Activated CD4-positive, alpha-beta T cell treated with anti-CD3 and anti-CD28 coated beads, Interleukin-2, amount 10 ng/mL, durations not matched to agents 7 days and 5 days (primary cell): ENCODE measurements around the gene RNF123. TPM values are rescaled to one million over a fixed set of nuclear protein-coding genes. Genes with fewer than 3 reads are reported as not detected.
"Not testable (repeated sequence)": the region's sequence is repeated elsewhere in the genome, so short reads cannot be mapped to it uniquely, and the experiment has no call there.

Experiments
- CTCF ChIA-PET: fragments of 350-600 bp; sonication (Branson Sonifier 250); formaldehyde crosslinking; loops from one replicate; lab custom pipeline; 2021; ENCODE audit warnings: antibody characterized with exemption; lab: Charles Lee
- POLR2A ChIA-PET: fragments of 350-600 bp; sonication (Branson Sonifier 250); formaldehyde crosslinking; loops from one replicate; lab custom pipeline; 2021; ENCODE audit warnings: antibody characterized with exemption; lab: Charles Lee
- DNase-seq: peaks from one replicate; pipeline ENCODE4 v3.0.0-alpha.2; 2020
- H3K27ac Mint-ChIP-seq: one replicate; pipeline ENCODE4 v1.8.0; 2021; ENCODE audit warnings: mild to moderate bottlenecking, moderate library complexity, mixed read lengths
- H3K27me3 Mint-ChIP-seq: one replicate; pipeline ENCODE4 v1.8.0; 2021; ENCODE audit warnings: mixed read lengths
- H3K36me3 Mint-ChIP-seq: one replicate; pipeline ENCODE4 v1.8.0; 2021; ENCODE audit warnings: low read depth, mixed read lengths
- H3K4me1 Mint-ChIP-seq: one replicate; pipeline ENCODE4 v1.8.0; 2021; ENCODE audit warnings: mixed read lengths
- H3K4me3 Mint-ChIP-seq: one replicate; pipeline ENCODE4 v1.8.0; 2021; ENCODE audit warnings: mild to moderate bottlenecking, moderate library complexity, mixed read lengths
- H3K9me3 Mint-ChIP-seq: one replicate; pipeline ENCODE4 v1.8.0; 2021; ENCODE audit warnings: mixed read lengths
- total RNA-seq, 2 experiments: library from RNA; stranded (reverse); gene quantifications; one replicate each; pipeline ENCODE4 v1.2.3, GENCODE V29; 2021

RNF123 gene
- total RNA-seq, 2 experiments from 2014 or later: 47.5 to 49.2 TPM

DNA sequence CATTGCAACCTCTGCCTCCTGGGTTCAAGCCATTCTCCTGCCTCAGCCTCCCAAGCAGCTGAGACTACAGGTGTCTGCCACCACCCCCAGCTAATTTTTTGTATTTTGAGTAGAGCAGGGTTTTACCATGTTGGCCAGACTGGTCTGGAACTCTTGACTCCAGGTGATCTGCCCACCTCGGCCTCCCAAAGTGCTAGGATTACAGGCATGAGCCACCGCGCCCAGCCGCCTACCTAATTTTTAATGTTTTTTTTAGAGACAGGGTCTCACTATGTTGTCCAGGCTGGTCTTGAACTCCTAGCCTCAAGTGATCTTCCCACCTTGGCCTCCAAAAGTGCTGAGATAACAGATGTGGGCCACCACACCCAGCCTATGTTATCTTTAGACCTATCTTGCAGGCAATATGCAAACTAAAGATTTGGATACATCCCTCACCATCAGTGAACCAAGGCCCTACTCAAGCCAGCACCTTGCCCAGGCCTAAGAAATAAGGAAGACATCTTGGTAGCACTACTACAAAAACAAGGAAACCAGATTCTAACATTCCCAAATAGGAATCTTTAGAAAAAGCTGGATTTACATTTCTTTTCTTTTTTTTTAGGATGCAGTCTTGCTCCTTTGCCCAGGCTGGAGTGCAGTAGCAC is 40.7 kb downstream of the RNF123 start:
- no peaks in the 10 kb centered on the region for H3K9me3 Mint-ChIP-seq
- peaks cover under 1% of the 10 kb centered on the region for H3K4me1 Mint-ChIP-seq
- no peak for DNase-seq
- no peak overlapping the region for H3K27ac Mint-ChIP-seq
- H3K4me3 Mint-ChIP-seq: no peak overlapping the region
- peaks cover 20% of the 10 kb centered on the region for H3K36me3 Mint-ChIP-seq
- H3K27me3 Mint-ChIP-seq: no peaks in the 10 kb centered on the region
- POLR2A ChIA-PET: interaction anchor here (0.7 kb wide), 1 partner anchor 125 kb away, joined by 5 read pairs; no protein-coding TSS in a partner anchor
- CTCF ChIA-PET: interaction anchor here (0.7 to 1.1 kb wide), 2 partner anchors 11 to 27 kb away, joined by 3 to 5 read pairs; no protein-coding TSS in a partner anchor

DNA sequence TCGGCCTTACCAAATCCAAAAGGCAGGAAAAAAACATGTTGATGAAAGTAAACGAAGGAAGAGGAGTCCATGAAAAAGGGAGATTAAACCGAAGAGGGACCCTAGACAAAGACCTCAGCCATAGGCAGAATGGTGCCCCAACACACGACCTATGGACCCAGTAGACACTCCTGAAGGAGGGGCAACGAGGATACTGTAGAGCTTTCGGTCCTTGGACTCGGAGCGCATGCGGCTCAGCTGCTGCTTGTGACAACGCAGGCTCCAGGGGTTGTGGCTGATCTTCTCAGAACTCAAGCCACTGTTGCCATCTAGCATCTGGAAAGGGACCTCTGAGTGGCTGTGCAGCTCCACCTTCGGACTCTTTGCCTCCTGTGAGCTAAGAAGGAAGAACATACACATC is 43.2 kb downstream of the RNF123 start:
- no peaks in the 10 kb centered on the region for H3K4me1 Mint-ChIP-seq
- DNase-seq: no peak
- no peaks in the 10 kb centered on the region for H3K9me3 Mint-ChIP-seq
- no peak overlapping the region for H3K4me3 Mint-ChIP-seq
- H3K36me3 Mint-ChIP-seq: peaks cover 33% of the 10 kb centered on the region
- CTCF ChIA-PET: no interaction called here
- H3K27ac Mint-ChIP-seq: no peak overlapping the region
- POLR2A ChIA-PET: no interaction called here
- H3K27me3 Mint-ChIP-seq: no peaks in the 10 kb centered on the region

DNA sequence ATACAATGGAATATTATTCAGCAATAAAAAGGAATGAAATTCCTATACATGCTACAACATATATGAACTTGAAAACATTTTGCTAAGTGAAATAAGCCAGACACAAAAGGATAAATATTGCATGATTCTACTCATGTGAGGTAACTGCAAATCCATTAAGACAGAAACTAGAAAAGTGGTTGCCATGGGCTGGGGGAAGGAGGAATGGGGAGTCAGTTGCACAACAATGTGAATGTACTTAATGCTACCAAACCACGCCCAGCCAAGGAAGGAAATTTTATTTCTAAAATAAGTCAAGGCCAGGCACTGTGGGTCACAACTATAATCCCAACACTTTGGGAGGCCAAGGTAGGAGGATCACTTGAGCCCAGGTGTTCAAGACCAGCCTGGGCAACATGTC is 44.2 kb downstream of the RNF123 start:
- Mint-ChIP-seq H3K36me3 (peaks cover 34% of the 10 kb centered on the region), H3K4me1 (peaks cover 4% of the 10 kb centered on the region), H3K27me3 (no peaks in the 10 kb centered on the region), H3K27ac (no peak overlapping the region), H3K9me3 (no peaks in the 10 kb centered on the region), H3K4me3 (no peak overlapping the region)
- no peak for DNase-seq
- CTCF ChIA-PET: no interaction called here
- POLR2A ChIA-PET: no interaction called here

DNA sequence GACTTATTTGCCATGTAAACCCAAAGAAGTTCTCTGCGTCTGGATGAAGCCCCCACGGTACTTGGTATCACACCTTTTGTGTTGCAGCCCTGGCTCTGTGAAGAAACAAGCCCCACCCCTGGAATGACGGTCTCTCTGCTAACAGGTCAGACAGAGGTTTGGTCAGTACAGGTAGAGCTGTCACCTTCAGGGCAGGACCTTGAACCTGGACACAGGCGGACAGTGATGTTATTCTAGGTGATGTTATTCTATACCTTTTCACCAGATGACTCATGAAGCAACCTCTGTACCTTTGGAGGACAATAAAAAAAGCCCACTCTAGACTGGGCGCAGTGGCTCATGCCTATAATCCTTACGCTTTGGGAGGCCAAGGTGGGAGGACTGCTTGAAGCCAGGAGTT is 45.4 kb downstream of the RNF123 start:
- Mint-ChIP-seq H3K4me3 (no peak overlapping the region), H3K9me3 (no peaks in the 10 kb centered on the region), H3K36me3 (peaks cover 38% of the 10 kb centered on the region), H3K27ac (no peak overlapping the region), H3K27me3 (no peaks in the 10 kb centered on the region), H3K4me1 (peaks cover 9% of the 10 kb centered on the region)
- DNase-seq: no peak
- ChIA-PET POLR2A (no interaction called here), CTCF (interaction anchor here (0.8 to 1.2 kb wide), 3 partner anchors 10 to 49 kb away, joined by 3 to 4 read pairs (median 3); no protein-coding TSS in a partner anchor)

DNA sequence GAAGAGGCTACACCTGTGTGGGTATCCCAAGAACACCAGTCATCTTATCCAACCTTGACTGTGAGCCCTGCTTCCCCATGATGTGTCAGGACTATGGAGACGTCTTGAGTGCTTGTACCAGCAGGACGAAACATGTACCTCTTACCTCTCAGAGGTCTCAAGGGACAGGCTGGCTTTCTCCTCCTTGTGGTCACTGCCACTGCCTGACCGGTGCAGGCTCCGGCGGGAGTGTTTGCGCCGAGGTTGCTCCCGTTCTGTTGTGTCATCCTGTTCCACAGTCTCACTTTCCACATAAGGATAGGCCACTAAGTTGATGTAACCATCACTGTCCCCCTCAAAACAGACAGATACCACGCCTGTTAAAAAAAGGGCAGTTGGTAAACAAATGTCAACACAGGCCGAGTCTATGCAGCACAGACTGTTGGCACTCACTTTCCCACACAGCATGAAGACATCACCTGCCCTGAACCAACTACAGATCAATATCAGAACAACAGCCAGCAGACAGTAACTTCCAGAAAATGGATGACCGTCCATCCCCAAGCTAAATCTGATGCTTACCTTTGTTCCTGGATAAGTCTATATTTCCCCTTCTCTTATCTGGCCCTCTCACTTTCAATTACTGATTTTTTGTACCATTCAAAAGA is 48.8 kb downstream of the RNF123 start:
- DNase-seq: no peak
- no peaks in the 10 kb centered on the region for H3K27me3 Mint-ChIP-seq
- H3K4me3 Mint-ChIP-seq: no peak overlapping the region
- peaks cover 25% of the 10 kb centered on the region for H3K36me3 Mint-ChIP-seq
- POLR2A ChIA-PET: no interaction called here
- CTCF ChIA-PET: interaction anchor here (1.0 kb wide), 1 partner anchor 285 kb away, joined by 3 read pairs; no protein-coding TSS in a partner anchor
- H3K9me3 Mint-ChIP-seq: no peaks in the 10 kb centered on the region
- H3K27ac Mint-ChIP-seq: no peak overlapping the region
- H3K4me1 Mint-ChIP-seq: peaks cover 9% of the 10 kb centered on the region

DNA sequence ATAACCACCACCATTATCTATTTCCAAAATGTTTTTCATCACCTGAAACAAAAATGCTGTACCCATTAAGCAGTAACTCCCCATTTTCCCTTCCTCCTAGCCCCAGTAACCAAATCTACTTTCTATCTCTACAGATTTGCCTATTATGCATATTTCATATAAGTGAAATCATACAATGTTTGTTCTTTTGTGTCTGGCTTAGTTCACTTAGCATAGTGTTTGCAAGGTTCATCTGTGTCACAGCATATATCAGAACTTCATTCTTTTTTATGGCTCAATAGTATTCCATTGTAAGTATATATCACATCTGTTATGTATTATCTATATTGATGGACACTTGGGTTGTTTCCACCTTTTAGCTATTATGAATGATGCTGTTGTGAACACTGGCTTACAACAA is 51.1 kb downstream of the RNF123 start:
- H3K9me3 Mint-ChIP-seq: no peaks in the 10 kb centered on the region
- H3K27me3 Mint-ChIP-seq: no peaks in the 10 kb centered on the region
- peaks cover 9% of the 10 kb centered on the region for H3K4me1 Mint-ChIP-seq
- ChIA-PET POLR2A (no interaction called here), CTCF (interaction anchor here (0.6 kb wide), 1 partner anchor 14 kb away, joined by 4 read pairs; no protein-coding TSS in a partner anchor)
- no peak overlapping the region for H3K27ac Mint-ChIP-seq
- peaks cover 28% of the 10 kb centered on the region for H3K36me3 Mint-ChIP-seq
- DNase-seq: no peak
- no peak overlapping the region for H3K4me3 Mint-ChIP-seq

DNA sequence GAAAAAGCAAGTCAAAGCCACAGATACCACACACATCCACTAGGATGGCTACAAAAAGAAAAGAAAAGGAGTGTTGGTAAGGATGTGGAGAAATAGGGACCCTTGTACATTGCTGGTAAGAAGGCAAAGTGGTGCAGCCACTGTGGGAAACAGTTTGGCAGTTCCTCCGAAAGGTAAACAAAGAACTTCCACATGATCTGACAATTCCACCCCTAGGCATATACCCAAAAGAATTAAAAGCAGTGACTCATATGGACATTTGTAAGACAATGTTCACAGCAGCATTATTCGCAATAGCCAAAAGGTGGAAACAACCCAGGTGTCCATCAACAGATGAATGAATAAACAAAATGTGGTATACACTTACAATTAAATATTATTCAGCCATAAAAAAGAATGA is 56.6 kb downstream of the RNF123 start:
- no peaks in the 10 kb centered on the region for H3K4me1 Mint-ChIP-seq
- no peaks in the 10 kb centered on the region for H3K27me3 Mint-ChIP-seq
- no peak for DNase-seq
- peaks cover 6% of the 10 kb centered on the region for H3K36me3 Mint-ChIP-seq
- no peak overlapping the region for H3K27ac Mint-ChIP-seq
- ChIA-PET POLR2A (no interaction called here), CTCF (no interaction called here)
- no peak overlapping the region for H3K4me3 Mint-ChIP-seq
- no peaks in the 10 kb centered on the region for H3K9me3 Mint-ChIP-seq

DNA sequence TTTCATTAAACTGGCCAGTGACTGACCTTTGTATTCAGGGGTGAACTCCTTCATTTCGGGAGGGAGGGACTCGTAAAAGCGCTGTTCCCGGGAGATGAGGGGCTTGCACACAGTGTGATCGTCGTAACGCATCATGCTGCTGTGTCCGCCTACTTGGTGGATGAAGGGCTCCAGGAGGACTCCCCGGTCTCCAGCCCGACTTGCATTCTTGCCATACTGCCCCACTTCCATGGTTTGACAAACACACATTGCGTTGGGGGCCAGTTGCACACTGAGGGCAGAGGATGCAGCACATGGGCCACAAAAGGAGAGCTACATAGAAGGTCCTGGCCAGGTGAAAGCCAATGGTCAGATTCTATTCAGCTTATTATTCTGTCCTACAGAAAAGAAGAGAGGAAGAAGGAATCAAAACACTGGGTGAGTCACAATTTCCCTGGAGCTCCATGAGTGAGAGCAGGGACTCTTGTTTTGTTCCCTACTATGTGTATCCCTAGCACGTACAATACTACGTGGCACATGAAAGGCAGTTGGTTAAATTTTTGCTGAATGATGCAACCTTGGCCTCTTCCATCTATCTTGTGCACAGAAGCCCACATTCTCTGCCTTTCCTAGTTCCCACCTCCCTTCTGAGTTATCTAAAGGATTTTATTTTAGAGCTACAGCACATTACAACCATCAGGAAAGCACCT is 58.6 kb downstream of the RNF123 start:
- H3K4me3 Mint-ChIP-seq: no peak overlapping the region
- H3K4me1 Mint-ChIP-seq: no peaks in the 10 kb centered on the region
- no peaks in the 10 kb centered on the region for H3K27me3 Mint-ChIP-seq
- H3K9me3 Mint-ChIP-seq: no peaks in the 10 kb centered on the region
- peaks cover 6% of the 10 kb centered on the region for H3K36me3 Mint-ChIP-seq
- DNase-seq: no peak
- POLR2A ChIA-PET: interaction anchor here (0.7 kb wide), 1 partner anchor 67 kb away, joined by 3 read pairs; no protein-coding TSS in a partner anchor
- H3K27ac Mint-ChIP-seq: no peak overlapping the region
- CTCF ChIA-PET: no interaction called here

DNA sequence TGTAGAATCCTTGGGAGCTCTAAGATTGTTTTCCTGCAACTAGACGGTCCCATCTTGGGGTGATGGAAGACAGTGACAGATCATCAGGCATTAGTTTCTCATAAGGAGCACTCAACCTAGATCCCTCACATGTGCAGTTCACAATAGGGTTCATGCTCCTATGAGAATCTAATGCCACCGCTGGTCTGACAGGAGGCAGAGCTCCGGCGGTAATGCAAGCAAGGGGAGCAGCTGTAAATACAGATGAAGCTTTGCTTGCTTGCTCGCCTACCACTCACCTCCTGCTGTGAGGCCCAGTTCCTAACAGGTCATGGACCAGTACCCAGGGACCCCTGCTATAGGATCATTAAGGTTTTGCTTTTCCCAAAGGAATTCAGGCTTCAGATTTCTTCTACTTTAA is 59.5 kb downstream of the RNF123 start:
- POLR2A ChIA-PET, DNase-seq, H3K27me3 Mint-ChIP-seq, H3K9me3 Mint-ChIP-seq, H3K4me3 Mint-ChIP-seq, H3K4me1 Mint-ChIP-seq, H3K36me3 Mint-ChIP-seq, H3K27ac Mint-ChIP-seq: not testable (repeated sequence)
- CTCF ChIA-PET: interaction anchor here (1.6 kb wide), 1 partner anchor 209 kb away, joined by 4 read pairs; no protein-coding TSS in a partner anchor

DNA sequence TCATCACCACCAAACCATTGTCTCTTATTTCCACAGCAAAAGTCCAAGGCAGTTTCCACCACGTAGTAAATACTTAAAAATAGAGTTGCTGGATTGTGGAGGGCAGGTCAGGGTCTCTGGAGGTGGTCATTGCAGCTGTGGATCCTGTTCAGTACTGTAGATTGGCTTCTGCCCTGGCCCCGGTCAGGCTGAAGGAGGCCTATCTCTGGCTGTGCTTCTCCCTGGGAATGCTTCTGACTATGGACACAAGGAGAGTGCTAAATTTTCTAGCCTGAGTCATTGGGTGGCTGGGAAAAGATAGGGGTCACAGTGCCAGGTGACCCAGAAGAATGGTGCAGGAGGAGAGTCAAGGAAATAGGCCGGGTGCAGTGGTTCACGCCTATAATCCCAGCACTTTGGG is 60.7 kb downstream of the RNF123 start:
- Mint-ChIP-seq H3K27ac (no peak overlapping the region), H3K9me3 (no peaks in the 10 kb centered on the region), H3K36me3 (peaks cover 5% of the 10 kb centered on the region), H3K4me1 (no peaks in the 10 kb centered on the region), H3K4me3 (no peak overlapping the region), H3K27me3 (no peaks in the 10 kb centered on the region)
- DNase-seq: no peak
- ChIA-PET POLR2A (no interaction called here), CTCF (interaction anchor here (1.6 kb wide), 1 partner anchor 211 kb away, joined by 4 read pairs; no protein-coding TSS in a partner anchor)

DNA sequence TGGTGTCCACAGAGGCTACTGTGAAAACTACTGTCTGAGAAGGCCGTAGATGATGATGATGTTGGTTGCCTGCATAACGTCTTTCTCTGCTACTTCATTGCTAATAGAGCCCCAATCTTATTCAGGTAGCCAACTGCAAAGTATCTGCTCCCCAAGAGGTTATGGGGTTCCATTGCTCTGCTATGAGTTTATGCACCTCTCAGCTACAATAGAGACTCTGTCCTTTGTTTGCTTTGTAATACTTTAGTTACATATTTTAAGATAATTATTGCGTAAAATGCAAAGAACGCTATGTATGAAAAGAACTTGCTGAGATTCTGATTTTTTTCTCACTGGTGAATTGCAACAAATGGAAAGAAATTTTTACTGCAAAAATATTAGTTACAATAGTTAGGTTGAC is 62.1 kb downstream of the RNF123 start:
- no peak overlapping the region for H3K27ac Mint-ChIP-seq
- DNase-seq: no peak
- ChIA-PET CTCF (no interaction called here), POLR2A (no interaction called here)
- H3K4me1 Mint-ChIP-seq: no peaks in the 10 kb centered on the region
- no peak overlapping the region for H3K4me3 Mint-ChIP-seq
- no peaks in the 10 kb centered on the region for H3K27me3 Mint-ChIP-seq
- H3K9me3 Mint-ChIP-seq: no peaks in the 10 kb centered on the region
- H3K36me3 Mint-ChIP-seq: peaks cover 5% of the 10 kb centered on the region

DNA sequence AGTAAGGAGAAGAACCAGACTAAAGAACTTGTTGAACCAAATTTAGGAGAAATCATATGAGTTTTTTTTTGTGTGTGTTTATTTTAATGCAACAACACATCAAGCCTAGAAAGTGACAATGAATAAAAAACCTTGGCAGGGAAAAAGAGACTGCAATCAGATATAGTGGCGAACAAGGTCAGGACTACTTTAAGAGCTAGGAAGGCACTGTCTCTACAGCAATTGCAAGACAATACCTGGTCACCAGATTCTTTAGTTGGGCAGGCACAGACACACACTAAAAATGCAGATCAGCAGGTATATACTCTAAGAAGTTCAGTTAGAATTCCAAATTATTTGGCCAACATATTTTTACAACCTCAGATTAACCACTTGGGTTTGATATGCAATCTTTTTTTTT is 65.2 kb downstream of the RNF123 start:
- H3K4me1 Mint-ChIP-seq: peaks cover 2% of the 10 kb centered on the region

DNA sequence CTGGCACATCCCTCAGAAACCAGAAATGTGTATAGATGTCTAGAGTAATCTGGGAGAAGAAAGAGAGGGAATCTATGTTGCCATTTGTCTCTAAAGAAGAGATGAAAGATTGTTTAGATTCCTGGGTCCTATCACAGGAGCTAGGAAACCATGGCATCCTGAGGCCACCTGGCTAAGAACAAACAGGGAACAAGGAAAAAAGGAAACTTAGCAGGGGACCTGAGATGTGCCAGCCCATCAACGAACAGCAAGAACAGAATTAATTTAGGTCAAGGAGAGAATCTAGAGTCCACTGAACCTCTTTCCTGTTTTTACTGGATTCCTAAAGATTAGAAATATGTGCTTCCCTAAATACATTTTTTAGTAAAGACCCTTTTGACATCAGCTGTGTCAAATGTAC is 66.7 kb downstream of the RNF123 start:
- Mint-ChIP-seq H3K4me3 (no peak overlapping the region), H3K4me1 (peaks cover 2% of the 10 kb centered on the region), H3K27me3 (no peaks in the 10 kb centered on the region), H3K27ac (no peak overlapping the region), H3K9me3 (no peaks in the 10 kb centered on the region), H3K36me3 (peaks cover 3% of the 10 kb centered on the region)
- ChIA-PET POLR2A (interaction anchor here (0.6 kb wide), 1 partner anchor 16 kb away, joined by 5 read pairs; no protein-coding TSS in a partner anchor), CTCF (interaction anchor here (0.6 kb wide), 1 partner anchor 46 kb away, joined by 3 read pairs; no protein-coding TSS in a partner anchor)
- no peak for DNase-seq

More for the DNA sequence above, 65.2 kb downstream of the RNF123 start:
- ChIA-PET POLR2A (no interaction called here), CTCF (interaction anchor here (0.6 kb wide), 1 partner anchor 14 kb away, joined by 4 read pairs; no protein-coding TSS in a partner anchor)
- H3K9me3 Mint-ChIP-seq: no peaks in the 10 kb centered on the region
- no peak overlapping the region for H3K4me3 Mint-ChIP-seq
- no peak for DNase-seq
- no peaks in the 10 kb centered on the region for H3K27me3 Mint-ChIP-seq
- H3K36me3 Mint-ChIP-seq: peaks cover 3% of the 10 kb centered on the region
- H3K27ac Mint-ChIP-seq: no peak overlapping the region
